ENCODE results near the gene LNPK. TPM values are rescaled to one million over a fixed set of nuclear protein-coding genes. Genes with fewer than 3 reads are reported as not detected.

Gene LNPK
- total and polyA plus RNA-seq, 3 donors from 2014 or later, result 19.5 to 45.2 (median 23.8) TPM

DNA sequence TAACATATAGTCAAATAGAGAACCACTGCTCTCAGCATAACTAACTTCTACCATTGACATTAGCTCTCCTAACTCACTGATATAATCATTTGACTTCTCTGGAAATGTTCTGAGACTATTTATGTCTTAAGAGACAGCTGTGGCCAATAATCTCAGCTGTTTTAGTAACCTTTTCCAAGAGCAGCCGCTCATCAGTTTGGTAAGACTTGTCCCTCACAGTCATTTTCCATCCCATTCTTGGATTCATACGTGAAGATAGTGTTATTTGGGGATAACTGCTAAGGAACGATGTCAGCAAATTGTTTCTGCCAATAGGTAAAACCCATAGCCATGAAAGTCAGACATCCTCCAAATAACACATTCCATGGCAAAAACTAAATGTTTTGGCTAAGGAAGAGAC lies 127.8 kb downstream of the LNPK start:
- intact Hi-C loops (cut with DNase I; ENCODE audit: low total_unique reads), result no loop called here
- Histone ChIP-seq H3K9me3 (no peaks in the 10 kb centered on the region), H3K4me3 (no peak overlapping the region), H3K4me1 (no peaks in the 10 kb centered on the region), H3K36me3 (ENCODE audit: low read depth, missing control alignments) (no peaks in the 10 kb centered on the region), H3K27me3 (no peaks in the 10 kb centered on the region), H3K27ac (no peak overlapping the region)
- WGBS, 2 donors, result 87 to 95% methylated on average over 3 of the region's 3 CpGs
- no peak for DNase-seq
- TF ChIP-seq, protein P1, sequence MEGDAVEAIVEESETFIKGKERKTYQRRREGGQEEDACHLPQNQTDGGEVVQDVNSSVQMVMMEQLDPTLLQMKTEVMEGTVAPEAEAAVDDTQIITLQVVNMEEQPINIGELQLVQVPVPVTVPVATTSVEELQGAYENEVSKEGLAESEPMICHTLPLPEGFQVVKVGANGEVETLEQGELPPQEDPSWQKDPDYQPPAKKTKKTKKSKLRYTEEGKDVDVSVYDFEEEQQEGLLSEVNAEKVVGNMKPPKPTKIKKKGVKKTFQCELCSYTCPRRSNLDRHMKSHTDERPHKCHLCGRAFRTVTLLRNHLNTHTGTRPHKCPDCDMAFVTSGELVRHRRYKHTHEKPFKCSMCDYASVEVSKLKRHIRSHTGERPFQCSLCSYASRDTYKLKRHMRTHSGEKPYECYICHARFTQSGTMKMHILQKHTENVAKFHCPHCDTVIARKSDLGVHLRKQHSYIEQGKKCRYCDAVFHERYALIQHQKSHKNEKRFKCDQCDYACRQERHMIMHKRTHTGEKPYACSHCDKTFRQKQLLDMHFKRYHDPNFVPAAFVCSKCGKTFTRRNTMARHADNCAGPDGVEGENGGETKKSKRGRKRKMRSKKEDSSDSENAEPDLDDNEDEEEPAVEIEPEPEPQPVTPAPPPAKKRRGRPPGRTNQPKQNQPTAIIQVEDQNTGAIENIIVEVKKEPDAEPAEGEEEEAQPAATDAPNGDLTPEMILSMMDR (IDR thresholded peaks at IDR 0.05), result no peak

Other genes with a start within 250 kb of the LNPK start
- gene EVX2, start 81.7 kb upstream of the LNPK start, total RNA-seq, result 1 to 10 TPM; 1.5 to 3.1 TPM
- gene EVX2, start 81.7 kb upstream of the LNPK start, polyA plus RNA-seq (ENCODE audit: insufficient read depth, low read depth, low replicate concordance), result 2.3 TPM
- under 1 TPM in 1 of 2 donors, not detected in 1; 0.31 TPM for gene HOXD13, start 90.5 kb upstream of the LNPK start, total RNA-seq
- gene HOXD13, start 90.5 kb upstream of the LNPK start, polyA plus RNA-seq (ENCODE audit: insufficient read depth, low read depth, low replicate concordance), result 0.36 TPM
- not detected for gene HOXD12, start 97.5 kb upstream of the LNPK start, total RNA-seq
- not detected for gene HOXD12, start 97.5 kb upstream of the LNPK start, polyA plus RNA-seq (ENCODE audit: insufficient read depth, low read depth, low replicate concordance)
- gene HOXD11, start 105.0 kb upstream of the LNPK start, total RNA-seq, result 1 to 10 TPM in 1 of 2 donors, under 1 TPM in 1; 0.62 to 1.7 TPM
- gene HOXD11, start 105.0 kb upstream of the LNPK start, polyA plus RNA-seq (ENCODE audit: insufficient read depth, low read depth, low replicate concordance), result 0.29 TPM
- 1 to 10 TPM; 2.7 to 3.3 TPM for gene HOXD10, start 114.5 kb upstream of the LNPK start, total RNA-seq
- gene HOXD10, start 114.5 kb upstream of the LNPK start, polyA plus RNA-seq (ENCODE audit: insufficient read depth, low read depth, low replicate concordance), result 0.92 TPM
- 10 to 100 TPM; 15.7 to 21.2 TPM for gene HOXD9, start 120.5 kb upstream of the LNPK start, total RNA-seq
- 8.2 TPM for gene HOXD9, start 120.5 kb upstream of the LNPK start, polyA plus RNA-seq (ENCODE audit: insufficient read depth, low read depth, low replicate concordance)
- gene HOXD8, start 127.4 kb upstream of the LNPK start, total RNA-seq, result 10 to 100 TPM; 39.8 to 41.2 TPM
- 36.6 TPM for gene HOXD8, start 127.4 kb upstream of the LNPK start, polyA plus RNA-seq (ENCODE audit: insufficient read depth, low read depth, low replicate concordance)
- 10 to 100 TPM; 11.5 to 13.3 TPM for gene HOXD4, start 149.3 kb upstream of the LNPK start, total RNA-seq
- 2.7 TPM for gene HOXD4, start 149.3 kb upstream of the LNPK start, polyA plus RNA-seq (ENCODE audit: insufficient read depth, low read depth, low replicate concordance)
- gene HOXD3, start 155.0 kb upstream of the LNPK start, total RNA-seq, result 10 to 100 TPM; 14.0 to 22.3 TPM
- 2.7 TPM for gene HOXD3, start 155.0 kb upstream of the LNPK start, polyA plus RNA-seq (ENCODE audit: insufficient read depth, low read depth, low replicate concordance)
- 1 to 10 TPM; 5.5 to 7.6 TPM for gene HOXD1, start 186.4 kb upstream of the LNPK start, total RNA-seq
- gene HOXD1, start 186.4 kb upstream of the LNPK start, polyA plus RNA-seq (ENCODE audit: insufficient read depth, low read depth, low replicate concordance), result 1.8 TPM

Measured in testis (tissue), 3 donors.